CD4-positive, alpha-beta memory T cell (primary cell): ENCODE data around the gene KCTD6. TPM values are rescaled to one million over a fixed set of nuclear protein-coding genes. Genes with fewer than 3 reads are reported as not detected.

Source experiments
- CTCF ChIA-PET: fragments of 350-600 bp; sonication (Branson Sonifier 250); formaldehyde crosslinking; loops from one replicate; lab custom pipeline; 2021; ENCODE audit warnings: inconsistent platforms; ENCODE audit not compliant: partially characterized antibody; lab: Charles Lee
- POLR2A ChIA-PET: fragments of 350-600 bp; sonication (Branson Sonifier 250); formaldehyde crosslinking; loops from one replicate; lab custom pipeline; 2021; ENCODE audit not compliant: partially characterized antibody; lab: Charles Lee
- DNase-seq, 5 donors: peaks; one replicate each; pipeline versions ENCODE4 v3.0.0 to v3.0.0-alpha.2; 2020 to 2022; ENCODE audit warnings: mixed read lengths in 1 of 5
- H3K27ac ChIP-seq: one replicate; pipeline ENCODE4 v1.7.0; 2013; ENCODE audit warnings: low read depth, low read length
- H3K27me3 ChIP-seq: 2 replicates; pipeline ENCODE4 v1.7.0; 2013; ENCODE audit warnings: mild to moderate bottlenecking, low read length, moderate library complexity; ENCODE audit not compliant: insufficient read depth
- H3K36me3 ChIP-seq: 2 replicates; pipeline ENCODE4 v1.7.0; 2013; ENCODE audit warnings: mild to moderate bottlenecking, low read length, moderate library complexity; ENCODE audit not compliant: insufficient read depth
- H3K4me1 ChIP-seq: 2 replicates; pipeline ENCODE4 v1.7.0; 2013; ENCODE audit warnings: mild to moderate bottlenecking, low read length, moderate library complexity; ENCODE audit not compliant: insufficient read depth
- H3K4me3 ChIP-seq, 2 donors: one replicate each; pipeline ENCODE4 v1.7.0; 2013; ENCODE audit warnings: low read length in 2 of 2, mild to moderate bottlenecking in 1 of 2
- H3K9me3 ChIP-seq, 2 donors: one replicate each; pipeline ENCODE4 v1.7.0; 2013; ENCODE audit warnings: low read length in 2 of 2, control low read depth in 1 of 2; ENCODE audit not compliant: control insufficient read depth in 1 of 2
- H3K27ac Mint-ChIP-seq, 7 donors: one replicate each; pipeline ENCODE4 v1.8.0; 2020 to 2021; ENCODE audit warnings: mixed read lengths in 7 of 7, mild to moderate bottlenecking in 6 of 7, inconsistent platforms in 3 of 7, moderate library complexity in 3 of 7
- H3K27me3 Mint-ChIP-seq, 2 donors: one replicate each; pipeline ENCODE4 v1.8.0; 2020 to 2021; ENCODE audit warnings: mixed read lengths in 2 of 2
- H3K36me3 Mint-ChIP-seq, 2 donors: one replicate each; pipeline ENCODE4 v1.8.0; 2020 to 2021; ENCODE audit warnings: mixed read lengths in 2 of 2, inconsistent platforms in 1 of 2, mild to moderate bottlenecking in 1 of 2
- H3K4me1 Mint-ChIP-seq, 4 donors: one replicate each; pipeline ENCODE4 v1.8.0; 2020 to 2021; ENCODE audit warnings: mixed read lengths in 4 of 4, mild to moderate bottlenecking in 1 of 4
- H3K4me3 Mint-ChIP-seq, 8 donors: one replicate each; pipeline ENCODE4 v1.8.0; 2020 to 2021; ENCODE audit warnings: mixed read lengths in 8 of 8, mild to moderate bottlenecking in 7 of 8, moderate library complexity in 6 of 8, inconsistent platforms in 3 of 8
- H3K9me3 Mint-ChIP-seq, 8 donors: one replicate each; pipeline ENCODE4 v1.8.0; 2020 to 2021; ENCODE audit warnings: mixed read lengths in 8 of 8, mild to moderate bottlenecking in 5 of 8, inconsistent platforms in 3 of 8, moderate library complexity in 1 of 8
- intact Hi-C: fragments of 100-400 bp; cut with micrococcal nuclease; formaldehyde crosslinking; loops from one replicate; pipeline ENCODE4 v1.15.1; 2023
- polyA plus RNA-seq, 2 donors: library from polyadenylated mRNA; unstranded; fragments of 300-500 nt; fragmentation: Illumina TruSeq; gene quantifications; one replicate each; pipeline ENCODE4 v1.2.3, GENCODE V29; 2021
- total RNA-seq, 2 experiments: library from RNA; stranded (reverse); gene quantifications; one replicate each; pipeline ENCODE4 v1.2.3, GENCODE V29; 2021

KCTD6 gene
- total and polyA plus RNA-seq, 4 experiments from 2014 or later = 6.8 to 15.3 (median 10.3) TPM

GRCh38 chr3:58529516-58530353 lies 37.8 kb downstream of the KCTD6 start:
- POLR2A ChIA-PET = interaction anchor here (1.0 kb wide), 1 partner anchor 66 kb away, joined by 3 read pairs; no protein-coding TSS in a partner anchor

GRCh38 chr3:58530354-58530865 lies 38.5 kb downstream of the KCTD6 start:
- H3K27ac Mint-ChIP-seq = no peak overlapping the region
- no peak overlapping the region for H3K27ac ChIP-seq
- CTCF ChIA-PET = interaction anchor here (1.3 to 2.2 kb wide), 2 partner anchors 38 to 224 kb away, joined by 6 to 8 read pairs; partner anchors contain the start of genes HTD2, KCTD6 and RPP14
- intact Hi-C loops = no loop called here
- no peak overlapping the region for H3K4me3 Mint-ChIP-seq
- H3K4me3 ChIP-seq = no peak overlapping the region
- no peaks in the 10 kb centered on the region for H3K36me3 Mint-ChIP-seq
- H3K27me3 Mint-ChIP-seq = no peaks in the 10 kb centered on the region
- no peaks in the 10 kb centered on the region for H3K9me3 ChIP-seq
- POLR2A ChIA-PET = no interaction called here
- no peaks in the 10 kb centered on the region for H3K9me3 Mint-ChIP-seq
- DNase-seq = no peak
- H3K4me1 ChIP-seq = peaks cover 9% of the 10 kb centered on the region
- peaks cover 4 to 8% (median 7%) of the 10 kb centered on the region in 4 donors for H3K4me1 Mint-ChIP-seq
- no peaks in the 10 kb centered on the region for H3K36me3 ChIP-seq
- no peaks in the 10 kb centered on the region for H3K27me3 ChIP-seq

More at GRCh38 chr3:58529516-58530353, 37.8 kb downstream of the KCTD6 start:
- Mint-ChIP-seq H3K4me3 (no peak overlapping the region), H3K36me3 (no peaks in the 10 kb centered on the region), H3K9me3 (no peaks in the 10 kb centered on the region), H3K27ac (peak overlapping the region in 1 of 7 donors; percentile 5), H3K27me3 (no peaks in the 10 kb centered on the region), H3K4me1 (peaks cover 4 to 8% (median 7%) of the 10 kb centered on the region in 4 donors)
- no peaks in the 10 kb centered on the region for H3K36me3 ChIP-seq
- H3K27ac ChIP-seq = no peak overlapping the region
- H3K27me3 ChIP-seq = no peaks in the 10 kb centered on the region
- no peak overlapping the region for H3K4me3 ChIP-seq
- peaks cover 9% of the 10 kb centered on the region for H3K4me1 ChIP-seq
- no peak for DNase-seq
- H3K9me3 ChIP-seq = no peaks in the 10 kb centered on the region
- intact Hi-C loops = no loop called here
- CTCF ChIA-PET = interaction anchor here (1.3 kb wide), 1 partner anchor 37 kb away, joined by 6 read pairs; the partner anchor contains the start of gene KCTD6

GRCh38 chr3:58531555-58531954 lies 39.7 kb downstream of the KCTD6 start:
- CTCF ChIA-PET = interaction anchor here (0.9 to 3.9 kb wide), 11 partner anchors 11 to 344 kb away, joined by 3 to 15 read pairs (median 5); partner anchors contain the start of genes HTD2 and RPP14
- POLR2A ChIA-PET = no interaction called here
- H3K27me3 Mint-ChIP-seq = no peaks in the 10 kb centered on the region
- intact Hi-C loops = no loop called here
- H3K4me1 Mint-ChIP-seq = peaks cover 4 to 8% (median 7%) of the 10 kb centered on the region in 4 donors
- no peaks in the 10 kb centered on the region for H3K9me3 Mint-ChIP-seq
- Histone ChIP-seq H3K4me1 (peaks cover 9% of the 10 kb centered on the region), H3K9me3 (no peaks in the 10 kb centered on the region), H3K27ac (no peak overlapping the region), H3K4me3 (no peak overlapping the region), H3K36me3 (no peaks in the 10 kb centered on the region), H3K27me3 (no peaks in the 10 kb centered on the region)
- DNase-seq = no peak
- peak overlapping the region in 1 of 7 donors; percentile 4 for H3K27ac Mint-ChIP-seq
- peak overlapping the region in 1 of 8 donors; percentile 52 for H3K4me3 Mint-ChIP-seq
- H3K36me3 Mint-ChIP-seq = no peaks in the 10 kb centered on the region

- H3K9me3 ChIP-seq = no peaks in the 10 kb centered on the region
- H3K36me3 Mint-ChIP-seq = no peaks in the 10 kb centered on the region
- H3K27ac Mint-ChIP-seq = peak overlapping the region in 1 of 7 donors; percentile 31
- peaks cover 9% of the 10 kb centered on the region for H3K4me1 ChIP-seq
- H3K4me3 Mint-ChIP-seq = no peak overlapping the region
- H3K27ac ChIP-seq = no peak overlapping the region
- intact Hi-C loops = loop anchor here (1.0 to 2.0 kb wide), 6 partner anchors 41 to 293 kb away; partner anchors contain the start of genes HTD2 and RPP14
- CTCF ChIA-PET = interaction anchor here (0.9 to 3.9 kb wide), 11 partner anchors 12 to 344 kb away, joined by 3 to 15 read pairs (median 5); partner anchors contain the start of genes HTD2 and RPP14
- H3K9me3 Mint-ChIP-seq = no peaks in the 10 kb centered on the region
- H3K36me3 ChIP-seq = no peaks in the 10 kb centered on the region
- POLR2A ChIA-PET = no interaction called here
- H3K4me1 Mint-ChIP-seq = peaks cover 4 to 8% (median 7%) of the 10 kb centered on the region in 4 donors
- no peak for DNase-seq
- H3K4me3 ChIP-seq = no peak overlapping the region
- no peaks in the 10 kb centered on the region for H3K27me3 ChIP-seq
- H3K27me3 Mint-ChIP-seq = no peaks in the 10 kb centered on the region
Measured at GRCh38 chr3:58531956-58532355, 40.1 kb downstream of the KCTD6 start.

GRCh38 chr3:58532794-58533220 lies 40.9 kb downstream of the KCTD6 start:
- peak overlapping the region in 6 of 7 donors; percentile 16 to 87 (median 69) for H3K27ac Mint-ChIP-seq
- DNase-seq = peak; percentile 71 to 79 (median 75)
- no peaks in the 10 kb centered on the region for H3K36me3 ChIP-seq
- no peak overlapping the region for H3K27ac ChIP-seq
- peaks cover 4 to 8% (median 7%) of the 10 kb centered on the region in 4 donors for H3K4me1 Mint-ChIP-seq
- H3K4me3 Mint-ChIP-seq = no peak overlapping the region
- no peak overlapping the region for H3K4me3 ChIP-seq
- intact Hi-C loops = loop anchor here (1.0 to 2.0 kb wide), 6 partner anchors 42 to 294 kb away; partner anchors contain the start of genes HTD2 and RPP14
- H3K9me3 ChIP-seq = no peaks in the 10 kb centered on the region
- H3K9me3 Mint-ChIP-seq = no peaks in the 10 kb centered on the region
- no peaks in the 10 kb centered on the region for H3K27me3 Mint-ChIP-seq
- peaks cover 9% of the 10 kb centered on the region for H3K4me1 ChIP-seq
- POLR2A ChIA-PET = interaction anchor here (1.0 kb wide), 1 partner anchor 226 kb away, joined by 5 read pairs; the partner anchor contains the start of gene HTD2
- CTCF ChIA-PET = interaction anchor here (0.6 to 3.9 kb wide), 15 partner anchors 10 to 343 kb away, joined by 3 to 15 read pairs (median 6); partner anchors contain the start of genes HTD2, KCTD6 and RPP14
- no peaks in the 10 kb centered on the region for H3K36me3 Mint-ChIP-seq
- no peaks in the 10 kb centered on the region for H3K27me3 ChIP-seq

GRCh38 chr3:58534592-58535494 lies 42.9 kb downstream of the KCTD6 start:
- Histone ChIP-seq H3K4me3 (no peak overlapping the region), H3K27ac (no peak overlapping the region), H3K27me3 (no peaks in the 10 kb centered on the region), H3K4me1 (peaks cover 9% of the 10 kb centered on the region), H3K36me3 (no peaks in the 10 kb centered on the region), H3K9me3 (no peaks in the 10 kb centered on the region)
- no peak for DNase-seq
- H3K4me3 Mint-ChIP-seq = no peak overlapping the region
- no peaks in the 10 kb centered on the region for H3K36me3 Mint-ChIP-seq
- H3K9me3 Mint-ChIP-seq = no peaks in the 10 kb centered on the region
- CTCF ChIA-PET = interaction anchor here (0.8 to 3.9 kb wide), 12 partner anchors 11 to 226 kb away, joined by 3 to 15 read pairs (median 6); partner anchors contain the start of gene KCTD6
- POLR2A ChIA-PET = no interaction called here
- peaks cover 4 to 8% (median 7%) of the 10 kb centered on the region in 4 donors for H3K4me1 Mint-ChIP-seq
- intact Hi-C loops = no loop called here
- no peaks in the 10 kb centered on the region for H3K27me3 Mint-ChIP-seq
- H3K27ac Mint-ChIP-seq = no peak overlapping the region
